NOMO-1 (cell line): ENCODE data around the gene PRKD2.
"Not testable (repeated sequence)": the region's sequence is repeated elsewhere in the genome, so short reads cannot be mapped to it uniquely, and the experiment has no call there.

Experiments used
- DNase-seq, 2 experiments: peaks; one replicate each; lab custom pipeline; 2025; ENCODE audit not compliant: unreplicated experiment in 2 of 2; lab: John Stamatoyannopoulos, UW

PRKD2 gene

GRCh38 chr19:46635920-46636761 lies 80.8 kb downstream of the PRKD2 start, which contains the start of gene GNG8:
GNG8 (minus strand) TSS chr19:46636202; CDS start chr19:46634682, 1,520 bp downstream.
- DNase-seq = no peak

- no peak for DNase-seq
These were observed 82.2 kb downstream of the PRKD2 start for GRCh38 chr19:46634656-46635218.

DNA sequence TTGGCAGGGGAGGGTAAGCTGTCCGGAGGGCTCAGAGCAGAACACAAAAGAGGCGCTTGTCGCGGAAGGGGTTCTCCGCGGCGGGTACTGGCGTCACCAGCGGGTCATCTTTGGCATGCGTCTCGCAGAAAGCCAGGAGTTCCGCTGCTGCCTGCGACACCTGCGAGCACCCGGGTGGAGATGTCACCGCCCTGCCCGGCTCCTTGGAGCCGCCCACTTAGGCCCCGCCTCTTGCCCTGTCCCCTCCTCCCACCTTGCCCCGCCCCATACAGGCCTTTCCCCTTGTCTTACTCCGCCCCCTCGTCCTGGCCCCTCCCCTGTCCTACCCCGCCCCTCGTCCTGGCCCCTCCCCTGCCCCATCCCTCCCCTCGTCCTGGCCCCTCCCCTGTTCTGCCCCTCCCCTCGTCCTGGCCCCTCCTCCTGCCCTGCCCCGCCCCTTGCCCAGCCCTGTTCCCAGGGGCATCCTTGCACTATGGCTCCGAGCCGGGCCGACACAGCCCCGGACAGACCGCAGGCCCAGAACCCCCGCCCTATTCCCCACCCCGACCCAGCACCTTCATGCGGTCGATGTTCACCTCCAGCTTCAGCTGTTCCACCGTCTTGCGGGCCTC lies 82.8 kb downstream of the PRKD2 start:
- peak; percentile 79 to 88 for DNase-seq

GRCh38 chr19:46633130-46633529 lies 83.8 kb downstream of the PRKD2 start:
- DNase-seq = no peak

GRCh38 chr19:46631481-46631880 lies 85.4 kb downstream of the PRKD2 start:
- DNase-seq = no peak

GRCh38 chr19:46630586-46631205 lies 86.2 kb downstream of the PRKD2 start:
- no peak for DNase-seq

GRCh38 chr19:46629546-46630025 lies 87.3 kb downstream of the PRKD2 start:
- no peak for DNase-seq

DNA sequence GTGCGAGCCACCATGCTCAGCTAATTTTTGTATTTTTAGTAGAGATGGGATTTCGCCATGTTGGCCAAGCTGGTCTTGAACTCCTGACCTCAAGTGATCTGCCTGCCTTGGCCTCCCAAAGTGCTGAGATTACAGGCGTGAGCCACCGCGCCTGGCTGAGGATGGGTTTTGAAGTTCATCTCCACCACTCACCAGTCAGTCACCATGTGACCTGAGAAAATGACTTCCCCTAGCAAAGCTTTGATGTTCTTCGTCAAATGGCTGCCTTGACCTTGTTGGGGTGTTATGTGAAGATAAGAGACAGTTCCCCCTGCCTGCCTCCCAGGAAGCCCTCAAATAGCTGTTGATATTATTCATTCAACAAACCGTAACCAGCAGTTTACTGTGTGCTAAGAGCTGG lies 87.9 kb downstream of the PRKD2 start:
- not testable (repeated sequence) for DNase-seq

DNA sequence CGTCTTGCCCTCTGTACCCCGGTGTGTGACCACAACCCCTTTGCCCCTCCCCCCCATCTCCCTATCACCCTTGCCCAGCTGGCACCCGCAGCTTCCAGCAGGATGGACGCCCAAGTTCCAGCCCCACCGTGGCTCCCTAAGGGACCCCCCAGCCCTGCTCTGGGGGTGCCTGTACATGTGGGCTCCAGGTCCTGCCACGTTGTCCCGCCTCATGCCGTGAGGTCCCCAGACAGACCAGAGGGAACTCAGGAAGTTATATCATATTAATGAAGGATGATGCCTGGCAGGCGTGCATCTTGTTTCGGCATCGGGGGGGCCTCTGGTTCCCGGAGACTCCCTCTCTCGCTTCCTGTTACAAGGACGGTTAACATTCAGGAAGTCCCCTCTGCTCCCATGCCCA lies 90.5 kb downstream of the PRKD2 start:
- no peak for DNase-seq

- no peak for DNase-seq
These were observed 91.2 kb downstream of the PRKD2 start for GRCh38 chr19:46625731-46626130.

DNA sequence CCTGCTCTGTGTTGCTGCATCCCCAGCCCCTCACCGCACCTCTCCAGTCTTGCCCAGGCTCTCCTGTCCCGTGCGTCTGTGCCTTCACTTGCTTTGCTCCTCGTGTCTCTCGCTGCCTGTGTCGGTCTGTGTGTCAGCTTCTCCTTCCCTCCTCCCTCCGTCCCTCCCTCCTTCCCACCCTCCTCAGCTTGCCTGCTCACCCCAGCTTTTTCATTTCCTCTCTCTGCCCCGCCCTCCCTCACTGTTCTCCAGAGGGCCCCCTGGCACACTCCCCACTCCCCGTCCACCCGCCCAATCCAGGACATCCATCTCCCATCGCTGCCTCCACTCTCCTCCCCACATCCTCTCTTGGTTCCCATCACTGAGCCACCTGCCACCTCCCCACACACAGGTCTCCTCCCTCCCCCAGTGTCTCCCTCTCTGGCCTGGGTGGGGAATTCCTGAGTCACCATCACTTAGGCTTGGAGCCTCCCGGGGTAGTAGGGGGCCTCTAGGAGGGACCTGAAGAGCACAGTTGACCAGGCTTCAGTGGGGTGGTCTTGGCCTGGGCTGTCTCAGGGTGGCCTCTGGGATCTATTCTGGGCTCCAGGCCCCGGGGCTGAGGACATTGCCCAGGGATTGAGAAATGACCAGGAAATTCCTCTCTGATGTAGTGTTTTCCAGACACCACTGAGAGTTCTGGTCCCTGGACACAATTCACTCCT lies 91.8 kb downstream of the PRKD2 start, which contains the start of gene PTGIR:
PTGIR (minus strand) TSS at position 132 of the 704 bp plus-strand sequence. CDS start 864 bp downstream, outside the sequence.
- DNase-seq = peak; percentile 21 to 40
